Mucosa of gallbladder (tissue), 1 donor: ENCODE measurements around the gene JPT2. TPM values are rescaled to one million over a fixed set of nuclear protein-coding genes. Genes with fewer than 3 reads are reported as not detected.

Experiments used
- DNase-seq: peaks from one replicate; pipeline ENCODE4 v3.0.0-alpha.2; 2020; ENCODE audit warnings: low spot score
- total RNA-seq: library from RNA; stranded (reverse); gene quantifications from one replicate; pipeline ENCODE4 v1.2.1, GENCODE V29; 2021
- donor health status: DM: no; HTN: no; CAD: no.

The JPT2 gene, protein sequence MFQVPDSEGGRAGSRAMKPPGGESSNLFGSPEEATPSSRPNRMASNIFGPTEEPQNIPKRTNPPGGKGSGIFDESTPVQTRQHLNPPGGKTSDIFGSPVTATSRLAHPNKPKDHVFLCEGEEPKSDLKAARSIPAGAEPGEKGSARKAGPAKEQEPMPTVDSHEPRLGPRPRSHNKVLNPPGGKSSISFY
- total RNA-seq: 62.7 TPM

DNA sequence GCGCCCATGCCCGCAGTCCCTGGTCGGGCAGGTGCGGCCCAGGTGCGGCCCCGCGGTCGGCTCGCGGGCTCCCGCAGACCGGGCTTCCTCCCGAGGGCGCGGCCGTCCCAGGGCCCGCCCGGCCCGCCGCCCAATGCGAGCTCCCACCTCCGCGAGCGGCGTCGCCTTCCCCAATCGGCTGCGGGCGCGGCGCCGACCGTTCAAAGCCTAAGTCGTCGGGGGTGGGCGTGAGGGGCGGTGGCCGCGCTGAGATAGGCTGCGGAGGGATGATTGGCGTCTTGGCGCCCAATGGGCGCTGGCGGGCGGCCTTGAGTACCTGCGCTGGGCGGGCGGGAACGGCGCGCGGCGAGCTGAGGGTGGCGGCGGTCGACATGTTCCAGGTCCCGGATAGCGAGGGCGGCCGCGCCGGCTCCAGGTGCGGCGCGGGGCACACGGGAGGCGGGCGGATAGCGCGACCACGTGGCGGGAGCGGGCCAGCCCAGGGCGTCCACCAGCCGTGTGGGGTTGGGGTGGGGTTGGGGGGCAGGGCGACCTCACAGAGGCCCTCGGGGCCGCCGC lies at the start of gene JPT2:
Gene JPT2, plus strand, starts transcription at position 338 of the 558 bp plus-strand sequence. Its CDS starts 34 bp downstream, at position 372.
- peak; percentile 97 for DNase-seq

DNA sequence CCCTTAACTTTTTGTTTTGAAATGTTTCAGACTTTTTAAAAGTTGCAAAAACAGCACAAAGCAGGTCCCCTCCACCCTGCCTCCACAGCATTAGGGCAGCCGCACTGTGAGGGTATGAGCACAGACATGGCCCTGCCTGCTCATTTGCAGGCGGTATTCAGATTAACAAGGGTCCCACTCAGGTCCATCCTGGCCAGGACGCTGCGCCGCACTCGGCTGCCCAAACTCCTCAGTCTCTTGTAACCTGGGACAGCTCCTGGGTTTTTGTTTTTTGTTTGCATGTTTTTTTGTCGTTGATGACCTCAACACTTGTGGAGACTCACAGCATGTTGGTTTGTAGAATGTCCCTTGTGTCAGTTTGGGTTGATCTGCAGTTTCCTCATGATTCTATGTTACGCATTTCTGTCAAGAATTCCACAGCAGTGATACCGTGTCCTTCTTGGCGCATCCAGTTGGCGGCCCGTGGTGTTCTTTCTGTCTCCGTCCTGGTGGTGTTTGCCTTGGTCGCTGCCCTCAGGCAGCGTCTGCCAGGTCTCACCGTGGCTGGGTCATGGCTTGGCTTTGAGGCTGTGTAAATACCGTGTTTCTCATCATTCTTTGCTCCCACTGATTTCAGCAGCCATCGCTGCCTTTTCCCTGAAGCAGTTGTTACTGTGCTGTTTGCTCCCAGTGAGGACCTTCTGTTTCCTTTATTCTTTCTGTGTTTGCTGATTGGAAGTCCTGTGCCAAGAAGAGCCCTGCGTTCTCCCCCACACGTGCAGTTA lies 47.4 kb upstream of the JPT2 start:
- DNase-seq: no peak

DNA sequence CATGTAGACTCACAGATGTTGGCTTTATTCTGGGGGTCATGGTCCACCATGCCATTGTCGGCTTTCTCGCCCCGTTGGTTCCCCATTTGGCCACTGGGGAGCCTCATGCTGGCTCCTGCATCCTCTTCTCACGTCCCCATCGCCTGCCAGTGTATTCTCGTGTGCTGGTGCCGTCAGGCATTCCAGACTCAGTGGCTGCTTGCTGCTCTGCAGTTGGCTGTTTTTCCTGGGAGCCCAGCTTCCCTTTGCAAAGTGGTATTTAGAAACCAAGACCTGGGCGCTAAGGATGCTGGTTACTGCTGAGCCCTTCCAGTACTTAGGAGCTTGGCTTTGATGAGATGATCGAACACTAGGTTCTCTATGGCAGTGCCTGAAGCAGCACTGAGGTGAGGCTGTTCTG lies 46.8 kb upstream of the JPT2 start:
- DNase-seq: no peak

DNA sequence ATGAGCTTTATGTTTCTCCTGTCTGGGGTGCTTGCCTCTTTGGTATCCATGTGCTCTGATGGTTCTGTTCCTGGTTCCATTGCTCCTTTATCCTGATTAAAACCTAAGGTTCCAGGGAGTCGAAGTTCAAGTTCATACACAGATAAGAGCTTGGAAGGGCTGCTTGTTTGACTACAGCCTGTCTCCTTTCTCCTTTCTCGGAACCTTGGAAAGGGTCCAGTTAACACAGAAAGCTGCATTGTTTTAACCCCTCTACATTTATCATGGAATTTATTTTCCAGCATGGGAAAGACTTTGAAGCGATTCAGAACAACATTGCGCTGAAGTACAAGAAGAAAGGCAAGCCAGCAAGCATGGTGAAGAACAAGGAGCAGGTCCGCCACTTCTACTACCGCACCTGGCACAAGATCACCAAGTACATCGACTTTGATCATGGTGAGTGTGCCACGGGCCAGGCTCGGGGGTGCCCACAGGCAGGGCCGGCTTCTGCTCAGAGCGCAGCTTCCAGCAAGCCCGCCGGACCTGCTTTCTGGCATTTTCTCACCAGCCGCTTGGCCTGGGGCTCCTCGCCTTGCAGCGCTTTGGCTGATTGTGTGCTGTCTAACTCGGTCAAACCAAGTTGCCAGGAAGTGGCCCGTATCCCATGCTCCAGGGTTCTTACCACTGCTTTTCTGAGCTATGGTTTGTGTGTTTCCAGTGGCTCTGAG lies 46.0 kb upstream of the JPT2 start:
- no peak for DNase-seq

DNA sequence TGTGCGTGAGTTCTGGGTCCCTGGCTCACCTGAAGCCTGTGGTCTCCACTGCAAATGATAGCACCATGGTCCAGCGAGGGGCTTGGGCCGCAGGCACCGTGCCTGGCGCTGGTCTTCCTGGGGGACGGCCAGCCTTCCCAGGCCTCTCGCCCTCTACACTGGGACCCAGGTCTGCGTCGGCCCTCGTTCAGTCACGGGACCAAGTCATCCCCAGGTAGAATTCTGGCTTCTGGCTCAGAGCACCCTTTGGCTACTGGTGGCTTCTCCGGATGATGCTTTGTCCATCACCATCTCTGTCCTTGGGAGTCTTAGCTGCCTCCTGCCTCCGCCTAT lies 45.5 kb upstream of the JPT2 start:
- DNase-seq: no peak

DNA sequence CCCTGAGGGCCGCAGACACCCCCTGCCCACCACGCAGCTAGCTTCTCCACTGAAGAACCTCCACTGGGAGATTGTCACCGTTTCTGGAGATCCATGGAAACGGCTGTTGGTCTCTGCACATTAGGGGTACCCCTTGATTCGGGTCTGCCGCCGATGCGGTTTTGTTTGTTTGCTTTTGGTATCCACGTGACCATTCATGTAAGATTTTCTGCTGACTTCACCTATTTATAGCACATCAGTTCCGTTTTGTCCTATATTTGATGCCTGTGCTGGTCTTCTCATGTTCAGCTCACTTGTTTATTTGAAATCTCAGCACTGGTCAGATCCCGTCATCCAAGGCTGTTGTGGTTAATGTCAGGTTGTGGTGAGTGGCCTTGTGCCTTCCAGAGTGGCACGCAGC lies 44.8 kb upstream of the JPT2 start:
- DNase-seq: no peak

DNA sequence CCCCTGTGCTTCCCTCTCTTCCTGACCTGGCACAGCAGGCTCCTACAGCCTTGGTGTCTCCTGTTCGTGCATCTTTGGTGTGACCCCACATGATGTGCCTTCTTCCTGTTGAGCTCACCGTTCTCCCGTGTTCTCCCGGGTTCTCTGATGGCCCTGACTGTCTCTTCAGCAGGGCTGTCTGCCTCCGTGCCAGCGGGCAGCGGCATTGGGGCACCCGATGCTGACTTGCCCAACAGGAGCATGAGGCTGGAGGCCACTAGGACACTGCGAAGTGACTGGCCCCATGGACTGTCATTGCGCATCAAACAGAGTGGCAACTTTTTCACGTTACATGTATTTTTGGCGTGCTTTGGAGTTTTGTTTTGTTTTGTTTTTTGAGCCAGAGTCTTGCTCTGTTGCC lies 43.5 kb upstream of the JPT2 start:
- DNase-seq: no peak

DNA sequence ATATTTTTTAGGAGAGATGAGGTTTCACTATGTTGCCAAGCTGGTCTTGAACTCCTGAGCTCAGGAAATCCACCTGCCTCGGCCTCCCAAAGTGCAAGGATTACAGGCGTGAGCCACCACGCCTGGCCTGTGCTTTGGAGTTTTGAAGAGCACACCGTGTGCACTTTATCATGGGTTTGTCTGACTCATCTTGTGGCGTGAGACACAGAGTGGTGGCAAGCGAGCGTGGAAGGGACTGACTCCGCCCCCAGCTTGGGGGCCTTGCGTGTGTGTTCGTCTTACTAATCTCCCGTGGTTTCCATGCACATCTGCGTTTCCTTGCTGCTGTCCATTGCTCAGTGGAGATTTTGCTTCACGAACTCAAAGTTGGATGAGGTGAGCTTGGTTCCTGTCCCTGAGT lies 43.0 kb upstream of the JPT2 start:
- DNase-seq: no peak

DNA sequence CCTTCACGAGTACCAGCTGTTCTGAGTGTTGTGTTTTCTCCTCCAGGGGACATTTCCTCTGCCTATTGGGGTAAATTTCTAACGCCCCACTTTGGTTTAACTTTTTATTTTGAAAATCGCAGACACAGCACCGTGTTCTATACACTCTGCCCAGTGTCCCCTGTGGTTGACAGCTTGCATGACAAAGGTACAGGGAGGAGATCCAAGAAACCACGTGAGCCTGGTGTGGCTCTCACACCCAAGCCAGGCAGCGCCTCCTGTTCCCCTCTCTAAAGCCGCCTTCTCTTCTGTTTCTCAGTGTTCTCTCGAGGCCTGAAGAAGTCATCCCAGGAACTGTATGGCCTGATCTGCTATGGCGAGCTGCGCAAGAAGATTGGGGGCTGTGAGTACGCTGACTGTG lies 40.6 kb upstream of the JPT2 start:
- no peak for DNase-seq

DNA sequence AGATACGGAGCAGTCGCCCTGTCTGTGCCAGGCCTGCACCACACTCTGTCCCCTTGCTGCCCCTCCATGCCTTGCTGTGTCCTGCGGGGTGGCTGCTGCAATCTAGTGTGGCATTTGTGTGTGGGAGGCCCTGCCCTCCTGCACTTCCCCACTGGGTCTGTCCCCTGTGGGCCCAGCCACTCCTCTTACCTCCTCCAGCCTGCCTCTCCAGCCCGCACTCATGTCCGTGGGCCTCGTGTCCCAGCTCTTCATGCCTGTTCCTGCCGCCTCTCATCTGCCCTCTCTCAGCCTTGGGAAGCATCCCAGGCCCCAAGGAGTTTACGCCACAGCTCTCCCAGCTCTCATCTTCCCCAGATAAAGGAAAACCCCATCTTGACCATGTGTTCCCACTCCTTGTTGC lies 39.3 kb upstream of the JPT2 start:
- no peak for DNase-seq

DNA sequence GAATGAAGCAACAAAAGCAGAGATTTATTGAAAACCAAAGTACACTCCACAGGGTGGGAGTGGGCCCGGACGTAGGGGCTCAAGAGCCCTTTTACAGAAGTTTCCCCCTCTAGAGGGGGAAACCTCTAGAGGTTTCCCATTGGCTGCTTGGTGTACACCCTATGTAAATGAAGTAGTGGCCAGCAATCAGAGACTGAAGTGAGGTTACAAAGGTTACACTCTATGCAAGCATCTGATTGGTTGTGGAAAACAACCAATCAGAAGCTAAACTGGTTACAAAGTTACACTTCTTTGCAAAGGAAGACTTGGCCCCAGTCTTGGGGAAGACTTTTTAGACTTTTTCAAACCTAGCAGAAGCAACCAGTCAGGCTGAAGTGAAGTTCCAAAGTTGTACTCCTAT lies 38.8 kb upstream of the JPT2 start:
- DNase-seq: no peak

DNA sequence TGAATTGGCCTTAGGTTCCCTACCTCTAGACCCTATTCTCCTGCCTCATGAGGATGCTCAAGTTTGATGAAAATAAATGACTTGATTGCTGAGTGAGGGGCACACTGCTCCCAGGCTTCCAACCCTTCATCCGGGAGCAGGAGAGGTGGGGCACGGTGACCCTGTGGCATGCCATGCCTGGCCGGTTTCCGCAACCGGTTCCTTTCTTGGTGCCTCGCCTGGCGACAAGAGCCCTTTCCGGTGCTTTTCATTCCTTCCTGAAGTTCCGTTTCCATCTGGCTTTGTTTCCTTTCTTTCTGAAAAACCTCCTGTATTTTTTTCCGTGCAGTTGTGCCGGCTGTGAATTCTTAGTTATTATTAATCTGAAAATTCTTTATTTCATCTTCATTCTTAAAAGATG lies 38.2 kb upstream of the JPT2 start:
- DNase-seq: no peak

DNA sequence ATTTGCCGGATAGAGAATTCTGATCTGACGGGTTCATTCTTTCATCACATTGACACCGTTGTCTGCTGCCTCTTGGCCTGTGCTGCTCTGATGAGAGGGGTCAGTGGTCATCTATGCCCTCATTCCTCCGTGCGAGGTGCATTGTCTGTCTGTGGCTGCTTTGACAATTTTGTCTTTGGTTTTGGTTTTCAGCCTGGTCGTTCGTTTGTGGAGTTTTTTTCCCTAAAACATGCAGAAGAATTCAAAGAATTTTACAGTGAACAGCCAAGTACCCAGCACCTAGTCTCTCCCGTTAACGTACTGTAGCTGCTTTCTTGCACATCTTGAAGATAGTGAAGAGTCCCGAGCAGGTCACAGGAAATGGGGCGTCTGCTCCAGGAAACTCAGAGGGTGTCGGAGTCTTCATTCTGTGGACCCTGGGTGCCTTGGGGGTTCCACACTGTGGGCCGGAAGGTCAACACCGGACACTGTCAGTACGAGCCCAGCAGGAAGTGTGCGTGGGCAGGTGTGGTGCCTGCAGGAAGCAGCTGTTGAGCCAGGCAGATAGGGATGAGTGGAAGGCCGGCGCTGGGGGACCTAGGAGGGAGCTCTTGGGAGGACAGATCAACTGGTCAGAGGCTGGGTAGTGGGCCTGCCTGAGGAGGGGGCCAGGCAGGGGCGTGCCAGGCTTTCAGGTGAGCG lies 37.7 kb upstream of the JPT2 start:
- no peak for DNase-seq

DNA sequence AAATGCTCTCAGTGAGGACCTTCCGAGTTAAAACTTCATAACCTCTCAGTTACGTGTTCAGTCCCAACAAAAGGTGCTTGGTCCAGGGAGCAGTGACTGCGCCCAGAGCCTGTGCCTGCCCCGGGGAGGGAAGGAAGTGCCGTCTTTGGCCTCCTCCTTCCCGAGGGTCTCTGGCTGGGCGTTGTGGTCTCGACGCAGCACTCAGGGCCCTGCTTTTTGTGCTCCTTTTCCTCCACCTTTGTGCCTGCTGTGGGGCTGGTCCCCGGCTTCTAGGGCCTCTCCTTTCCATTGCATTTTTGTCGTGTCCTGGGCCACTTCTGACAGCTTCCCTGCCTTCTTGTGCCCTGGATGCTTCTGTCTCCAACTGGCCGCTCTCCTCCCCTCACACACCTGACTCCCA lies 36.8 kb upstream of the JPT2 start:
- no peak for DNase-seq

DNA sequence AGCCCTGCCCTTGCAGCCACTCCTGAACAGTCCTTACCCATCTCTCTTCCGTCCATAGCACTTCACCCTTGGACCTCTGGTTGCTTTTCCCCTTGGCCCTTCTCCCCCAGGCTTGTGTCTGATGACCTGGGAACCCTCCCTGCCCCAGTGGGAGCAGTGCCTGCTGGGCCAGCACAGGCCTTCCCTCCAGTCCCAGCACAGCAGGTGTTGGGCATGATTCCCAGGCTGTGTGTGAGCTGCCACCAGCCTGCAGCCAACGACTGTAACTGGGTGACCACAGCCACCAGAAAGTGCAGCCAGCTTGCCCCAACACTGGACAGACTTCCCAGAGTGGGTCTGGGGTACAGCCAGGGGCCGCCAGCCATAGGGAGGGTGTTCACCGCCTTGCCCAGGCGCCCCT lies 35.9 kb upstream of the JPT2 start:
- no peak for DNase-seq

DNA sequence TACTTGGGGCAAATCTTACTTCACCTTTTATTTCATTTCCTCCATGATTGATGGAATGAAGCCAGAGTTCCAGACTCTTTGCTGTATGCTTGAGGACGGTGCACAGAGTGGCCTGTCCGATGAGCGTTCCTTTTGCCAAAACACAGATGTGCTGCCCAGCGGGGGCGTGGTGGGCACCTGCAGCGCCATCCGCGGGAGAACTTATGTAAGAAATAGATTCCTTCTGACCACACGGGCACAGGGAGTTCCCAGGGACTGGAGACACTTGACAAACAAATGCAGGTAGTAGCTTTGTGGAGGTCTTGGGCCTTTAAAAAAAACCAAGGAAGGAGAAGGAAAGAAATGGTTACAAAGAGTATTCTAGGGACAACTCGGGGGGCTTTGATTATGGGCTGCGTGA lies 35.3 kb upstream of the JPT2 start:
- no peak for DNase-seq

DNA sequence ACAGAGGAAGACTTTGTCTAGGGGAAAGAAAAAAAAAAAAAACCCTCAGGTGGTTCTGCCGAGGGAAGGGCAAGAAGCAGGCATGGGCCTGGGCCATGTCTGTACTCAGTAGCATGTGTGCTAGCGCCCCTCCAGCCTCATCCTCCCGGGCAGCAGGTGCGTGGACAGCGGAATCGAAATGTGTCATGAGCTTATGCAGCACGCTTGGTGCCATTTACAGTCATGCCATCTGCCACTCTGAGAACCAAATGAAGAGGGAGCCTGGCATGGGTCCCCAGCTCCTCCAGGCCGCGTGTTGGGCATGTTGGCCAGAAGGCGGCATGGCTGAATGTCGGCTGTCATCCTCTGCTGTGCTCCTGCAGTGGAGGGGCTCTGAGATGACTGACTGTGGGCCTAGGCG lies 34.6 kb upstream of the JPT2 start:
- DNase-seq: no peak

DNA sequence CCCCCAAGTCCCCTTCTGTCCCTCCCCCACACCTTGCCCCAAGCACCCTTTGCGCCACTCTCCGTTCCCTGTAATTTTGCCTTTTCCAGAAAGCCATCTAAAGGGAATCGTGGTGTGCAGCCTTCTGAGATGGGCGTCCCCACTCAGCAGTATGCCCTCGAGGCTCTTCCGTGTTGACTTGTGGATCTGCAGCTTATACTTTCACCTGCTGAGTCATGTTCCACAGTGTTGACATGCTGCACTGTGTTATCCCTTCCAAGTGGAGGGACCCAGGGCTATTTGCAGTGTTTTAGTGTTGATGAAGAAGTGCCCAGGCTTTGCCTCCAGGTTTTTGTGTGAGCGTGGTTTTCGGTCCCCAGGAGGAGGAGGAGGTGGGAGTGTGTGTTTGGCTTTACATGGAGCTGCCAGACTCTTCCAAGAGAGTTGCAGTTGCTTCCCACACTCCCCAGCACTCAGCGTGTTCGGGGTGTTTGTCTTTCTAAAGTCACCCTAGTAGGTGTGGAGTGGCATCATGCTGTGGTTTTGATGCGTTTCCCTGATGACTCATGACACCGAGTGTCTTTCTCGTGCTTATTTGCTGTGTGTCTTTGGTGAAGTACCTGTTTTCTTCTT lies 32.1 kb upstream of the JPT2 start:
- no peak for DNase-seq

DNA sequence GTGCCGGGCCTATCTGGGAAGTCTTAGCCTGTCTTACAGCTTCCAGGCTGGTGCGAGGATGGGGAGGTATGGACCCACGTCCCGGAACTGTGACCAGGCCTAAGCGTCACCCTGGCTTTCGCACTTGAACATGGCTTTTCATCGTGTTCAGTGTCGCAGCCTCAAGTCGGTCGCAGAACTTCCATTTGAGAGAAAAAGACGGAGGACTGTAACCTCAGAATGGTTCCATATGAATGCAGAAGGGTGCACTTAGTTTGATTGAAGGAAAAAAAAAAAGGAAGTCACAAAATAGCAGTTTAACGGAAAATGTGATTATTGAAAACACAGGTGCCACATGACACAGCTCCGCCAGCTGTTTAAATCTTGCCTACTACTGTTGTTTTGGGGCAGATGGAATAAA lies 30.2 kb upstream of the JPT2 start:
- no peak for DNase-seq

DNA sequence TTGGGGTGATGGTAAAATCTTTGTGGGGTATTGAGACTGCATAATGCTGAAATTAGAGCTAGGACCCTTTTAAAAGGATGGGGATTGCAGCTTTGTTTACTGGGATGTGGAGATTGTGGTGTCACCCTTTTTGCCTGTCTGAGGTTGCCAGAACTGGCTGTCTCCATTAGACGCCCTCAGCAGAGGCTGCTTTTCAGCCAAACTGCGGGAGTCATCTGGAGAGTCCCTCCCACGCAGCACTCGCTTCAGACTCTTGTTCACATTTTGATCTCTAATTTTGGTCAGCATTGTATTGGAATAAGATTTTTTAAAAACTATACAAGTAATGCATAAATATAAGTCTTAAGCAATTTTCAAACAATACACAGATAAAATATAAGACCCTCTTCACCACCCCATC lies 27.9 kb upstream of the JPT2 start:
- DNase-seq: no peak

DNA sequence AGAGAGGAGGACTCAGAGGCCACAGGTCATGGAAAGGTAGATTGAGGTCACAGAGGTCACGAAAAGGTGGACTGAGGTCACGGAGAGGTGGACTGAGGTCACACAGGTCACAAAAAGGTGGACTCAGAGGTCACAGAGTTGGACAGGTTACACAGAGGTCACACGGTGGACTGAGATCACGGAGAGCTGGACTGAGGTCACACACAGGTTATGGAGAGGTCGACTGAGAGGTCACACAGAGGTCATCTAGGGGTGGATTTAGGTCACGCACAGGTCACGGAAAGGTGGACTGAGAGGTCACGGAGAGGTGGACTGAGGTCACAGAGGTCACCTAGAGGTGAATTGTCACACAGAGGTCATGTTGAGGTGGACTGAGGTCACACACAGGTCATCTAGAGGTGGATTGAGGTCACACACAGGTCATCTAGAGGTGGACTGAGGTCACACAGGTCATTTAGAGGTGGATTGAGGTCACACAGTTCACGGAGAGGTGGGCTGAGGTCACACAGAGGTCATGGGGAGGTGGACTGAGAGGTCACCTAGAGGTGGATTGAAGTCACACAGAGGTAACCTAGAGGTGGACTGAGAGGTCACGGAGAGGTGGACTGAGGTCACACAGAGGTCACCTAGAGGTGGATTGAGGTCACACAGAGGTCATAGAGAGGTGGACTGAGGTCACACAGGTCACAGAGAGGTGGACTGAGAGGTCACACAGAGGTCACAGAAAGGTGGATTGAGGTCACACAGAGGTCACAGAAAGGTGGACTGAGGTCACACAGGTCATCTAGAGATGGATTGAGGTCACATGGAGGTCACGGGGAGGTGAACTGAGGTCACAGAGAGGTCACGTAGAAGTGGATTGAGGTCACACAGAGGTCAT lies 26.7 kb upstream of the JPT2 start:
- no peak for DNase-seq
